K562 (cell line): ENCODE measurements around the gene SNUPN.
A peak's percentile ranks its signal among the peaks of the same experiment; 100 is the strongest.

Experiments used
- BHLHE40 ChIP-seq: IDR thresholded peaks from 2 replicates; pipeline ENCODE4 v1.6.1; 2011; ENCODE audit warnings: low read length, improper control_type of control experiment
- CREB5 ChIP-seq: fragments of 250-450 bp; sonication (Bioruptor Pico); IDR thresholded peaks from 2 replicates; pipeline ENCODE4 v1.5.0; 2020; ENCODE audit warnings: mild to moderate bottlenecking
- CTCFL ChIP-seq: IDR thresholded peaks from 2 replicates; pipeline ENCODE4 v1.6.1; 2011; ENCODE audit warnings: borderline replicate concordance, low read depth, mild to moderate bottlenecking, moderate library complexity, low read length; ENCODE audit not compliant: insufficient read depth, poor library complexity, severe bottlenecking
- DEAF1 ChIP-seq: fragments of 450-650 bp; formaldehyde crosslinking; IDR thresholded peaks from 2 replicates; pipeline ENCODE4 v1.4.0; 2020; ENCODE audit warnings: mild to moderate bottlenecking, moderate library complexity
- GATA2 ChIP-seq: sonication (generic); formaldehyde crosslinking; IDR thresholded peaks from 2 replicates; pipeline ENCODE4 v1.4.0; 2020; ENCODE audit warnings: mild to moderate bottlenecking, missing genetic modification reagents
- GTF2A2 ChIP-seq: IDR thresholded peaks from 2 replicates; pipeline ENCODE4 v1.6.1; 2016; ENCODE audit warnings: mild to moderate bottlenecking, missing genetic modification characterization, missing compliant biosample characterization
- NFIX ChIP-seq: fragments of 250-450 bp; sonication (Bioruptor Pico); IDR thresholded peaks from 2 replicates; pipeline ENCODE4 v1.4.0; 2020; ENCODE audit warnings: low read depth, mild to moderate bottlenecking, moderate library complexity
- SMAD4 ChIP-seq: fragments of 250-450 bp; sonication (Bioruptor Pico); conservative IDR thresholded peaks from 2 replicates; pipeline ENCODE4 v1.8.0; 2021; ENCODE audit warnings: inconsistent platforms, mild to moderate bottlenecking, moderate library complexity
- THRA ChIP-seq: fragments of 450-650 bp; IDR thresholded peaks from 2 replicates; pipeline ENCODE4 v1.6.1; 2017; ENCODE audit warnings: mild to moderate bottlenecking, moderate library complexity
- ZBTB7A ChIP-seq: IDR thresholded peaks from 2 replicates; pipeline ENCODE4 v1.6.1; 2011; ENCODE audit warnings: low read depth, mild to moderate bottlenecking, low read length, moderate library complexity, borderline replicate concordance; ENCODE audit not compliant: control insufficient read depth
- TF ChIP-seq, protein P1 (sequence below), 2 experiments: fragments of 450-650 bp in 1 of 2; sonication (generic) in 1 of 2; formaldehyde crosslinking in 1 of 2; IDR thresholded peaks in 1 of 2; conservative IDR thresholded peaks in 1 of 2; 2 replicates each; pipeline versions ENCODE4 v1.6.1 to v1.8.1; 2016 to 2023; ENCODE audit warnings: mild to moderate bottlenecking in 2 of 2, moderate library complexity in 2 of 2, inconsistent platforms in 1 of 2, missing genetic modification reagents in 1 of 2

DNA sequence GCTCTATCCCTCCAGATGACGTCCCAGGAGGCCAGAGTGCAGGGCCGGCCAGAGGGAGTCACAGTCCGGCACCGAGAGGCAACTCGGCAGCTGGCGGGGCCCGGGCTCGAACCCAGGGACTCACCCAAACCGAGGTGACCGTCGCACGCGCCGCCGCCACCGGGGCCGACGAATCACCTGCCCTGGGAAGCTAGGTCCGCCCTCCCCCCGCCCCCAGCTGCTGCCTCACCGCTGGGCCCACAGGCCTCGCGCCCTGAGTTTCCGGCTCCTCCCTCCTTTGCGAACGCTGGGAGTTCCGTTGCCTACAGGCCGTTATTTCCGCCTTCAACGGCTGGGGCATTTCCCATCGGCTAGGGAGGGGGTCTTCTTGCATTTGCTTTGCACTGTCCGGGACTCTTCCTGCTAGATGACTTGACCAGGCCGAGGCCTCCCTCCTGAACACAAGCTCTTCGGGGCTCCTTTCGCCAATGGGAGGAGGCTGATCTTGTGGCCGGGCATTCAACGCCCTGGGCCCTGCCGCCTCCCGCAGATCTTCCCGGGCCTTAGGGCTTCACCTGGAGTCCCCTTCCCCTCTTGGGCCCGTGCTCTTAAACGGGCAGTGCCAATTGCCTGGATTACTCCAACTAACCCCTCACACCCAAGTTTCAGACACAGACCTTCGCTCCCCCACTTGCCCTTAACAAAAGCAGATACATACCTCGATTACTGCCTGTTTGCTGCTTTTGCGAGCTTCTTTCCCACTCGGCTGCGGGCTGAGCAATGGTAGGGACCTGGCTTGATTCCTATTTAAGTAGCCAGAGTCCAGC lies at the start of gene SNUPN:
- peak; percentile 40 for TF ChIP-seq SMAD4 (CRISPR knock-in tag)
- no peak for TF ChIP-seq CTCFL
- TF ChIP-seq CREB5 (CRISPR knock-in tag): no peak
- TF ChIP-seq GTF2A2: no peak
- peak; percentile 67 for TF ChIP-seq ZBTB7A
- TF ChIP-seq NFIX (CRISPR knock-in tag): no peak
- TF ChIP-seq, protein P1, sequence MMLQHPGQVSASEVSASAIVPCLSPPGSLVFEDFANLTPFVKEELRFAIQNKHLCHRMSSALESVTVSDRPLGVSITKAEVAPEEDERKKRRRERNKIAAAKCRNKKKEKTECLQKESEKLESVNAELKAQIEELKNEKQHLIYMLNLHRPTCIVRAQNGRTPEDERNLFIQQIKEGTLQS (IDR thresholded peaks at IDR 0.05): no peak; the same call in 1 of the 2 replicates
- TF ChIP-seq, protein P1 (CRISPR knock-in tag; conservative IDR thresholded peaks at IDR 0.05): no peak
- no peak for TF ChIP-seq GATA2
- TF ChIP-seq BHLHE40: peak; percentile 91
- no peak for TF ChIP-seq DEAF1
- no peak for TF ChIP-seq THRA
